Measurements from ENCODE around the gene HSBP1L1. TPM values are rescaled to one million over a fixed set of nuclear protein-coding genes. Genes with fewer than 3 reads are reported as not detected.

Gene HSBP1L1
- total and polyA plus RNA-seq, 2 donors (not counting 3 experiments of a cell fraction or from before 2014, with no cell fraction given) = 5.2 to 7.1 TPM

DNA sequence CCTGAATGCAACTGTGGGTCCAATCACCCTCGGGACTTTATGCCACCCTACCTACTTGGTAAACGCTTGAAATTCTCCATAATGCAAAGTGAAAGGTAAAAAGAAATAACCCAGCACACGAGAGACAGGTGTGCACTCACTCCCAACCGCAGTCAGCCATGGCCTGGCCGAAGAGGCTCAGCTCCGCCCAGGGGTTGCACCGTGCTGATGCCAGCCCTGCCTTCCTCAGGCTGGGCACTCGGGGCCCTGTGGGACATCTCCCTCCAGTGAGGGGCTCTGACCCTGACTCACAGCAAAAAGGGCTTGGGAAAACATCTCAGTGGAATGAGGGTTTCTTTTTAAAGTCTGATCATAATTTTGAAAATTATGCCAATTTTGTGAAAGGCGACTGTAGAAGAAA lies 26.2 kb upstream of the HSBP1L1 start:
- Histone ChIP-seq H3K27me3 (ENCODE audit: control insufficient read depth in 2 of 2, insufficient read depth in 2 of 2, low read length in 2 of 2) (no peaks in the 10 kb centered on the region), H4K20me1 (replicated peaks; ENCODE audit: control insufficient read depth, extremely low read depth, insufficient read depth, low read length) (no peaks in the 10 kb centered on the region), H3K9ac (replicated peaks; ENCODE audit: extremely low read depth, insufficient read depth, low read length) (no peak overlapping the region), H3K27ac (ENCODE audit: insufficient read depth, low read depth, low read length) (no peak overlapping the region), H3K9me1 (replicated peaks; ENCODE audit: control insufficient read depth, extremely low read depth, insufficient read depth, low read length) (no peaks in the 10 kb centered on the region), H3K4me3 (replicated peaks in 1 of 3; ENCODE audit: insufficient read depth in 1 of 3, low read depth in 1 of 3, low read length in 3 of 3) (no peak overlapping the region), H3K4me2 (ENCODE audit: insufficient read depth, low read length) (no peak overlapping the region), H3K36me3 (ENCODE audit: control insufficient read depth in 2 of 2, extremely low read depth in 1 of 2, insufficient read depth in 2 of 2, low read length in 2 of 2) (peaks cover 4 to 28% of the 10 kb centered on the region in 2 experiments), H3K4me1 (ENCODE audit: control insufficient read depth, extremely low read depth, insufficient read depth, low read length) (no peaks in the 10 kb centered on the region), H3K9me3 (replicated peaks; ENCODE audit: control insufficient read depth, insufficient read depth, low read length) (no peaks in the 10 kb centered on the region), H2AFZ (ENCODE audit: low read depth, low read length) (no peak overlapping the region), H3K79me2 (ENCODE audit: control insufficient read depth, insufficient read depth, low read length) (peaks cover 28% of the 10 kb centered on the region)
- no TSS peak for BruUV-seq (replicated peaks)
- ChIA-PET CTCF (no interaction called here), POLR2A (no interaction called here)
- intact Hi-C loops (cut with micrococcal nuclease) = no loop called here
- dilution Hi-C loops (cut with MboI; ENCODE audit: extremely low pct_ligation_motif_present, low sequenced_read_pairs) = no loop called here
- no peak for FAIRE-seq
- TF ChIP-seq, protein P1, sequence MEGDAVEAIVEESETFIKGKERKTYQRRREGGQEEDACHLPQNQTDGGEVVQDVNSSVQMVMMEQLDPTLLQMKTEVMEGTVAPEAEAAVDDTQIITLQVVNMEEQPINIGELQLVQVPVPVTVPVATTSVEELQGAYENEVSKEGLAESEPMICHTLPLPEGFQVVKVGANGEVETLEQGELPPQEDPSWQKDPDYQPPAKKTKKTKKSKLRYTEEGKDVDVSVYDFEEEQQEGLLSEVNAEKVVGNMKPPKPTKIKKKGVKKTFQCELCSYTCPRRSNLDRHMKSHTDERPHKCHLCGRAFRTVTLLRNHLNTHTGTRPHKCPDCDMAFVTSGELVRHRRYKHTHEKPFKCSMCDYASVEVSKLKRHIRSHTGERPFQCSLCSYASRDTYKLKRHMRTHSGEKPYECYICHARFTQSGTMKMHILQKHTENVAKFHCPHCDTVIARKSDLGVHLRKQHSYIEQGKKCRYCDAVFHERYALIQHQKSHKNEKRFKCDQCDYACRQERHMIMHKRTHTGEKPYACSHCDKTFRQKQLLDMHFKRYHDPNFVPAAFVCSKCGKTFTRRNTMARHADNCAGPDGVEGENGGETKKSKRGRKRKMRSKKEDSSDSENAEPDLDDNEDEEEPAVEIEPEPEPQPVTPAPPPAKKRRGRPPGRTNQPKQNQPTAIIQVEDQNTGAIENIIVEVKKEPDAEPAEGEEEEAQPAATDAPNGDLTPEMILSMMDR (IDR thresholded peaks at IDR 0.05; ENCODE audit: extremely low read depth in 1 of 2, insufficient read depth in 1 of 2, low read depth in 1 of 2, low read length in 2 of 2) = no peak
- TF ChIP-seq MYC (IDR thresholded peaks at IDR 0.05; ENCODE audit: low read depth, low read length) (no peak), EZH2 (IDR thresholded peaks at IDR 0.05; ENCODE audit: borderline replicate concordance, low read depth, low read length, severe bottlenecking) (no peak), POLR2AphosphoS5 (IDR thresholded peaks at IDR 0.05; ENCODE audit: insufficient read depth, low read depth, low read length) (no peak), GATA2 (IDR thresholded peaks at IDR 0.05; ENCODE audit: insufficient read depth, insufficient read length, low read depth, low read length) (no peak)
- DNase-seq (ENCODE audit: low read depth, low spot score) = no peak

DNA sequence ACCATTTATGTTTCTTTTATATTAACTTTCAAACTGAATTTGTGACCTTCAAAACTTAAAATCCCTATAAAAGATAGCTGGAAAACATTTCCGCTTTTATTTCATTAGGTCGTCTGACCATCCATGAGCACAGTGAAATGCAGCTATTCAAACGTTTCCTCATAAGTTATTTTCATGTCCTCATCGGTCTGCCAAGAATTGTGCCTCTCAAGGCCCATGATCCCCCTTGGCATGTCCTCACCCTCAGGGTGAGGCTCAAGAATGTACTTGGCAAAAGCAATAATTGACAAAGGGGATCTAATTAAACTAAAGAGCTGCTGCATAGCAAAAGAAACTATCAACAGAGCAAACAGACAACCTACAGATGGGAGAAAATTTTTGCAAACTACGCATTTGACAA lies 25.3 kb upstream of the HSBP1L1 start:
- no TSS peak for BruUV-seq (replicated peaks)
- Histone ChIP-seq H3K9me3 (replicated peaks; ENCODE audit: control insufficient read depth, insufficient read depth, low read length) (no peaks in the 10 kb centered on the region), H3K9me1 (replicated peaks; ENCODE audit: control insufficient read depth, extremely low read depth, insufficient read depth, low read length) (no peaks in the 10 kb centered on the region), H3K4me2 (ENCODE audit: insufficient read depth, low read length) (no peak overlapping the region), H3K4me1 (ENCODE audit: control insufficient read depth, extremely low read depth, insufficient read depth, low read length) (no peaks in the 10 kb centered on the region), H3K9ac (replicated peaks; ENCODE audit: extremely low read depth, insufficient read depth, low read length) (no peak overlapping the region), H4K20me1 (replicated peaks; ENCODE audit: control insufficient read depth, extremely low read depth, insufficient read depth, low read length) (no peaks in the 10 kb centered on the region), H3K36me3 (ENCODE audit: control insufficient read depth in 2 of 2, extremely low read depth in 1 of 2, insufficient read depth in 2 of 2, low read length in 2 of 2) (peaks cover 4 to 25% of the 10 kb centered on the region in 2 experiments), H3K27ac (ENCODE audit: insufficient read depth, low read depth, low read length) (no peak overlapping the region), H3K4me3 (replicated peaks in 1 of 3; ENCODE audit: insufficient read depth in 1 of 3, low read depth in 1 of 3, low read length in 3 of 3) (no peak overlapping the region), H3K79me2 (ENCODE audit: control insufficient read depth, insufficient read depth, low read length) (peaks cover 28% of the 10 kb centered on the region), H3K27me3 (ENCODE audit: control insufficient read depth in 2 of 2, insufficient read depth in 2 of 2, low read length in 2 of 2) (no peaks in the 10 kb centered on the region), H2AFZ (ENCODE audit: low read depth, low read length) (no peak overlapping the region)
- no peak for DNase-seq (ENCODE audit: low read depth, low spot score)
- no peak for FAIRE-seq
- dilution Hi-C loops (cut with MboI; ENCODE audit: extremely low pct_ligation_motif_present, low sequenced_read_pairs) (no loop called here), intact Hi-C loops (cut with micrococcal nuclease) (no loop called here)
- TF ChIP-seq EZH2 (IDR thresholded peaks at IDR 0.05; ENCODE audit: borderline replicate concordance, low read depth, low read length, severe bottlenecking) (no peak), GATA2 (IDR thresholded peaks at IDR 0.05; ENCODE audit: insufficient read depth, insufficient read length, low read depth, low read length) (no peak), MYC (IDR thresholded peaks at IDR 0.05; ENCODE audit: low read depth, low read length) (no peak), FOS (IDR thresholded peaks at IDR 0.05; ENCODE audit: borderline replicate concordance, insufficient read depth, low read length) (no peak), POLR2A (IDR thresholded peaks at IDR 0.05; ENCODE audit: low read depth, low read length) (no peak), POLR2AphosphoS5 (IDR thresholded peaks at IDR 0.05; ENCODE audit: insufficient read depth, low read depth, low read length) (no peak), JUN (IDR thresholded peaks at IDR 0.05; ENCODE audit: borderline replicate concordance, insufficient read depth, insufficient read length, low read depth) (no peak)
- TF ChIP-seq, protein P1 (IDR thresholded peaks at IDR 0.05; ENCODE audit: extremely low read depth in 1 of 2, insufficient read depth in 1 of 2, low read depth in 1 of 2, low read length in 2 of 2) = no peak
- TF ChIP-seq, protein P2, sequence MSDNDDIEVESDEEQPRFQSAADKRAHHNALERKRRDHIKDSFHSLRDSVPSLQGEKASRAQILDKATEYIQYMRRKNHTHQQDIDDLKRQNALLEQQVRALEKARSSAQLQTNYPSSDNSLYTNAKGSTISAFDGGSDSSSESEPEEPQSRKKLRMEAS (IDR thresholded peaks at IDR 0.05; ENCODE audit: insufficient read depth, insufficient read length) = no peak
- ChIA-PET CTCF (interaction anchor here (1.1 kb wide), 1 partner anchor 10 kb away, joined by 4 read pairs; no protein-coding TSS in a partner anchor), POLR2A (no interaction called here)
